Upper lobe of left lung (tissue), 4 donors: ENCODE data around the gene IFNA10.
A peak's percentile ranks its signal among the peaks of the same experiment; 100 is the strongest.
"Not testable (repeated sequence)": the region's sequence is repeated elsewhere in the genome, so short reads cannot be mapped to it uniquely, and the experiment has no call there.

ENCODE experiments used
- CTCF ChIP-seq, 6 experiments: fragments of 450-650 bp in 4 of 6; fragments of 200-600 bp in 2 of 6; sonication (generic) in 2 of 6; IDR thresholded peaks; one replicate each; pipeline ENCODE4 v1.5.1; 2016 to 2019; ENCODE audit warnings: antibody characterized with exemption in 6 of 6
- POLR2AphosphoS5 ChIP-seq, 2 donors: sonication (generic); formaldehyde crosslinking; IDR thresholded peaks; one replicate each; pipeline ENCODE4 v1.5.1; 2017; ENCODE audit warnings: antibody characterized with exemption in 2 of 2

GRCh38 chr9:21182810-21183736 is 23.9 kb downstream of the IFNA10 start:
- not testable (repeated sequence) for TF ChIP-seq POLR2AphosphoS5 (IDR thresholded peaks at IDR 0.05)
- TF ChIP-seq CTCF (IDR thresholded peaks at IDR 0.05), result peak in 2 of 6 experiments; percentile 7 to 16
